ENCODE data around the gene UNC79.

DNA sequence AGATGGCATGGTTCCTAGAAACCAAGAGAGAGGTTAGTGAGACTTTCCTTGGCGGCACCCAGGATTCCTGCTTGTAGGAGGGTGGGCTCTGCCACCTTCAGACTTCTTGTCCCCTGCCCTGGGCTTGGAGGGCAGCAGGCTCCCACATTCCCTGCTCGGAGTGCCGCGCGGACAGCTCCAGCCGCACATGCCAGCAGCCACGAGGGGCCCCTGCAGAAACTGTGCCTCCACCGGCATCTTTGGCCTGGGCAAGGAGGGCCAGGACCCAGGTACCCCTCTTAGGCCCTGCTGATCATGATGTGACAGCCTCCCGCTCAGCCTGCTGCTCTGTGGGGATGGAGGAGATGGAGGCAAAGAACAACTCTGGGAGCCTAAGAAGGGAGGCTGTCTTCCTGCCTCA is 295.3 kb downstream of the UNC79 start:
- TF ChIP-seq RBAK (tag by site-specific recombination; IDR thresholded peaks at IDR 0.05) (no peak), HOXD13 (CRISPR knock-in tag; IDR thresholded peaks at IDR 0.05; ENCODE audit: borderline replicate concordance) (no peak), ZBTB1 (tag by site-specific recombination; IDR thresholded peaks at IDR 0.05) (no peak), GLI4 (tag by site-specific recombination; IDR thresholded peaks at IDR 0.05) (no peak), ZSCAN30 (tag by site-specific recombination; IDR thresholded peaks at IDR 0.05) (no peak), ZNF549 (tag by site-specific recombination; IDR thresholded peaks at IDR 0.05) (no peak), ZNF302 (tag by site-specific recombination; IDR thresholded peaks at IDR 0.05; ENCODE audit: low read depth) (no peak), ZSCAN23 (tag by site-specific recombination; IDR thresholded peaks at IDR 0.05) (no peak), YY1 (tag by site-specific recombination; IDR thresholded peaks at IDR 0.05) (no peak), KLF16 (tag by site-specific recombination; IDR thresholded peaks at IDR 0.05) (no peak)
- TF ChIP-seq, protein P1, sequence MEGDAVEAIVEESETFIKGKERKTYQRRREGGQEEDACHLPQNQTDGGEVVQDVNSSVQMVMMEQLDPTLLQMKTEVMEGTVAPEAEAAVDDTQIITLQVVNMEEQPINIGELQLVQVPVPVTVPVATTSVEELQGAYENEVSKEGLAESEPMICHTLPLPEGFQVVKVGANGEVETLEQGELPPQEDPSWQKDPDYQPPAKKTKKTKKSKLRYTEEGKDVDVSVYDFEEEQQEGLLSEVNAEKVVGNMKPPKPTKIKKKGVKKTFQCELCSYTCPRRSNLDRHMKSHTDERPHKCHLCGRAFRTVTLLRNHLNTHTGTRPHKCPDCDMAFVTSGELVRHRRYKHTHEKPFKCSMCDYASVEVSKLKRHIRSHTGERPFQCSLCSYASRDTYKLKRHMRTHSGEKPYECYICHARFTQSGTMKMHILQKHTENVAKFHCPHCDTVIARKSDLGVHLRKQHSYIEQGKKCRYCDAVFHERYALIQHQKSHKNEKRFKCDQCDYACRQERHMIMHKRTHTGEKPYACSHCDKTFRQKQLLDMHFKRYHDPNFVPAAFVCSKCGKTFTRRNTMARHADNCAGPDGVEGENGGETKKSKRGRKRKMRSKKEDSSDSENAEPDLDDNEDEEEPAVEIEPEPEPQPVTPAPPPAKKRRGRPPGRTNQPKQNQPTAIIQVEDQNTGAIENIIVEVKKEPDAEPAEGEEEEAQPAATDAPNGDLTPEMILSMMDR (tag by site-specific recombination; IDR thresholded peaks at IDR 0.05): no peak
- TF ChIP-seq, protein P2, sequence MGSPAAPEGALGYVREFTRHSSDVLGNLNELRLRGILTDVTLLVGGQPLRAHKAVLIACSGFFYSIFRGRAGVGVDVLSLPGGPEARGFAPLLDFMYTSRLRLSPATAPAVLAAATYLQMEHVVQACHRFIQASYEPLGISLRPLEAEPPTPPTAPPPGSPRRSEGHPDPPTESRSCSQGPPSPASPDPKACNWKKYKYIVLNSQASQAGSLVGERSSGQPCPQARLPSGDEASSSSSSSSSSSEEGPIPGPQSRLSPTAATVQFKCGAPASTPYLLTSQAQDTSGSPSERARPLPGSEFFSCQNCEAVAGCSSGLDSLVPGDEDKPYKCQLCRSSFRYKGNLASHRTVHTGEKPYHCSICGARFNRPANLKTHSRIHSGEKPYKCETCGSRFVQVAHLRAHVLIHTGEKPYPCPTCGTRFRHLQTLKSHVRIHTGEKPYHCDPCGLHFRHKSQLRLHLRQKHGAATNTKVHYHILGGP (tag by site-specific recombination; IDR thresholded peaks at IDR 0.05): no peak

Measured in HEK293 (cell line).